A673 (cell line): ENCODE results near the gene ARHGAP6. TPM values are rescaled to one million over a fixed set of nuclear protein-coding genes. Genes with fewer than 3 reads are reported as not detected.

Experiments used
- BruUV-seq: library from RNA; stranded (reverse); fragments of 400-500 nt; replicated peaks from 2 replicates; lab custom pipeline; 2021; lab: Mats Ljungman, UMichigan
- CTCF ChIA-PET: fragments of 300-600 bp; sonication (Branson Sonifier 250); formaldehyde crosslinking; loops from one replicate; lab custom pipeline; 2022; ENCODE audit warnings: antibody characterized with exemption; lab: Charles Lee
- POLR2A ChIA-PET: fragments of 300-600 bp; sonication (Branson Sonifier 250); formaldehyde crosslinking; loops from one replicate; lab custom pipeline; 2022; ENCODE audit warnings: antibody characterized with exemption; ENCODE audit not compliant: low non-redundant PET; lab: Charles Lee
- DNase-seq: peaks from one replicate; pipeline ENCODE4 v3.0.0-alpha.2; 2015; ENCODE audit warnings: low spot score
- H3K27ac ChIP-seq: fragments of 200-600 bp; sonication (generic); 2 replicates; pipeline ENCODE4 v1.5.1; 2016; ENCODE audit warnings: mixed run types, low read depth, mild to moderate bottlenecking, mixed read lengths, antibody characterized with exemption, low read length; ENCODE audit not compliant: poor library complexity, severe bottlenecking
- H3K27me3 ChIP-seq: fragments of 200-600 bp; sonication (generic); replicated peaks from 2 replicates; pipeline ENCODE4 v1.6.1; 2017; ENCODE audit warnings: mixed run types, low read depth, mild to moderate bottlenecking, mixed read lengths, antibody characterized with exemption, low read length; ENCODE audit not compliant: insufficient read depth, poor library complexity
- H3K36me3 ChIP-seq: fragments of 200-600 bp; sonication (generic); 2 replicates; pipeline ENCODE4 v1.6.1; 2016; ENCODE audit warnings: mixed run types, mild to moderate bottlenecking, mixed read lengths, antibody characterized with exemption, low read length; ENCODE audit not compliant: insufficient read depth, poor library complexity, severe bottlenecking
- H3K4me1 ChIP-seq: fragments of 200-600 bp; sonication (generic); 2 replicates; pipeline ENCODE4 v1.6.1; 2017; ENCODE audit warnings: mixed run types, mild to moderate bottlenecking, mixed read lengths, antibody characterized with exemption, low read length; ENCODE audit not compliant: insufficient read depth, poor library complexity, severe bottlenecking
- H3K4me3 ChIP-seq: fragments of 200-600 bp; sonication (generic); 2 replicates; pipeline ENCODE4 v1.5.1; 2016; ENCODE audit warnings: low read depth, mixed run types, mild to moderate bottlenecking, mixed read lengths, low read length; ENCODE audit not compliant: poor library complexity, severe bottlenecking
- H3K9me3 ChIP-seq: fragments of 200-600 bp; sonication (generic); 2 replicates; pipeline ENCODE4 v1.6.1; 2016; ENCODE audit warnings: mixed run types, low read depth, mild to moderate bottlenecking, mixed read lengths, antibody characterized with exemption, low read length; ENCODE audit not compliant: poor library complexity, severe bottlenecking
- CTCF ChIP-seq: fragments of 300-800, 200-600 bp; sonication (generic); conservative IDR thresholded peaks from 2 replicates; pipeline ENCODE4 v1.5.1; 2017; ENCODE audit warnings: low read depth, mild to moderate bottlenecking, antibody characterized with exemption, low read length, moderate library complexity, mixed read lengths
- EZH2 ChIP-seq: fragments of 200-600 bp; sonication (generic); IDR thresholded peaks from 2 replicates; pipeline ENCODE4 v1.6.1; 2017; ENCODE audit warnings: borderline replicate concordance, low read depth, mild to moderate bottlenecking, mixed read lengths, antibody characterized with exemption, low read length; ENCODE audit not compliant: poor library complexity, severe bottlenecking
- intact Hi-C: fragments of 100-400 bp; cut with micrococcal nuclease; formaldehyde crosslinking; loops from one replicate; pipeline ENCODE4 v1.10.0; 2022; ENCODE audit not compliant: unreplicated experiment
- total RNA-seq: library from RNA; stranded (reverse); gene quantifications from 2 replicates; pipeline ENCODE4 v1.2.3, GENCODE V29; 2021

The ARHGAP6 gene
- total RNA-seq, 1 experiment from 2014 or later = not detected

- CTCF ChIA-PET = no interaction called here
- no TSS peak for BruUV-seq
- intact Hi-C loops = no loop called here
These were observed 506.6 kb downstream of the ARHGAP6 start for GRCh38 chrX:11159149-11159548.

GRCh38 chrX:11151799-11152559 is 513.7 kb downstream of the ARHGAP6 start:
- TF ChIP-seq EZH2 (no peak), CTCF (no peak)
- POLR2A ChIA-PET = interaction anchor here (0.7 kb wide), 1 partner anchor 656 kb away, joined by 3 read pairs; no protein-coding TSS in a partner anchor
- intact Hi-C loops = no loop called here
- H3K9me3 ChIP-seq = no peaks in the 10 kb centered on the region
- BruUV-seq = no TSS peak
- no peak overlapping the region for H3K27ac ChIP-seq
- CTCF ChIA-PET = no interaction called here
- H3K4me1 ChIP-seq = no peaks in the 10 kb centered on the region
- H3K4me3 ChIP-seq = no peak overlapping the region
- no peak for DNase-seq
- no peaks in the 10 kb centered on the region for H3K27me3 ChIP-seq
- no peaks in the 10 kb centered on the region for H3K36me3 ChIP-seq

More at GRCh38 chrX:11159149-11159548, 506.6 kb downstream of the ARHGAP6 start:
- Histone ChIP-seq H3K27ac (no peak overlapping the region), H3K4me1 (no peaks in the 10 kb centered on the region), H3K27me3 (no peaks in the 10 kb centered on the region), H3K4me3 (no peak overlapping the region), H3K36me3 (no peaks in the 10 kb centered on the region), H3K9me3 (no peaks in the 10 kb centered on the region)
- no peak for TF ChIP-seq CTCF
- no peak for TF ChIP-seq EZH2
- no peak for DNase-seq
- POLR2A ChIA-PET = no interaction called here

- no peaks in the 10 kb centered on the region for H3K4me1 ChIP-seq
- DNase-seq = no peak
- ChIA-PET POLR2A (no interaction called here), CTCF (no interaction called here)
- H3K4me3 ChIP-seq = no peak overlapping the region
- H3K27me3 ChIP-seq = no peaks in the 10 kb centered on the region
- no TSS peak for BruUV-seq
- TF ChIP-seq EZH2 = no peak
- no peak for TF ChIP-seq CTCF
- H3K9me3 ChIP-seq = no peaks in the 10 kb centered on the region
- intact Hi-C loops = no loop called here
- no peaks in the 10 kb centered on the region for H3K36me3 ChIP-seq
- H3K27ac ChIP-seq = no peak overlapping the region
These were observed 517.3 kb downstream of the ARHGAP6 start for GRCh38 chrX:11148401-11148800.
